ES-I3 (cell line): Measurements from ENCODE around the gene URB2.
"Not testable (repeated sequence)": the region's sequence is repeated elsewhere in the genome, so short reads cannot be mapped to it uniquely, and the experiment has no call there.

Experiments
- H3K36me3 ChIP-seq: 2 replicates; pipeline ENCODE4 v1.6.1; 2013; ENCODE audit warnings: mild to moderate bottlenecking, low read length, control low read depth, moderate library complexity; ENCODE audit not compliant: insufficient read depth
- H3K4me1 ChIP-seq: 2 replicates; pipeline ENCODE4 v1.6.1; 2013; ENCODE audit warnings: mild to moderate bottlenecking, control low read depth, low read length; ENCODE audit not compliant: insufficient read depth
- H3K9ac ChIP-seq: 2 replicates; pipeline ENCODE4 v1.6.1; 2013; ENCODE audit warnings: low read depth, mild to moderate bottlenecking, low read length, moderate library complexity
- H3K9me3 ChIP-seq: 2 replicates; pipeline ENCODE4 v1.6.1; 2013; ENCODE audit warnings: mild to moderate bottlenecking, low read length, moderate library complexity; ENCODE audit not compliant: control insufficient read depth, insufficient read depth

Gene URB2

DNA sequence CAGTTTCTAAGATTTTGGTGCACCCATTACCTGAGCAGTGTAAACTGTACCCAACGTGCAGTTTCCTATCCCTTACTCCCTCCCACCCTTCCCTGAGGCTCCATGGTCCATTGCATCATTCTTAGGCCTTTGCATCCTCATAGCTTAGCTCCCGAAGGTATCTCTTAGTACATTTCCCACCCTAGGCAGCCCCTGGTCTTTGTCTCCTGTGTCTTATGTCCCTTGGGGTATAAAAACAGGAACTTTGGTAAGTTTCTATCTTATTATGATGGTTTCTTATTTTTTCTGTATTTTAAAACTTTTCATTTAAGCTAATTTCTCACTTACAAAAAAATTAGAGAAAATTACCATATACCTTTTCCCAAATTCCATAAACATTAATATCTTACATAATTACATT is 78.1 kb downstream of the URB2 start:
- Histone ChIP-seq H3K9ac (no peak overlapping the region), H3K9me3 (peaks cover 5% of the 10 kb centered on the region; the same call in 1 of the 2 replicates), H3K4me1 (no peaks in the 10 kb centered on the region), H3K36me3 (no peaks in the 10 kb centered on the region)

- H3K4me1 ChIP-seq, H3K9me3 ChIP-seq, H3K9ac ChIP-seq, H3K36me3 ChIP-seq: not testable (repeated sequence)
Measured at GRCh38 chr1:229705152-229705551, 79.1 kb downstream of the URB2 start.

DNA sequence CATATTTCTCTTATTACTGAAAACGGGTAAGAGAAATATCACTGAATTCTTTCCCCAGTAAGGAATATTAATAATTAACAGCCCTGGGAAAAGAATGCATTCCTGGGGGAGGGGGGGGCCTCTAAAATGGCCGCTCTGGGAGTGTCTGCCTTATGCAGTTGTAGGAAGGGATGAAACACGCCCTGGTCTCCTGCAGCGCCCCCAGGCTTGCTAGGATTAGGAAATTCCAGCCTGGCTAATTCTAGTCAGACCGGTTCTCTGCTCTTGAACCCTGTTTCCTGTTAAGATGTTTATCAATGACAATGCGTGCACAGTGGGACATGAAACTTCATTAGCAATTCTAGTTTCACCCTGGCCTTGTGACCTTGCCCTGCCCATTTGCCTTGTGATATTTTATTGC is 81.1 kb downstream of the URB2 start:
- not testable (repeated sequence) for H3K36me3 ChIP-seq, H3K4me1 ChIP-seq, H3K9me3 ChIP-seq, H3K9ac ChIP-seq

DNA sequence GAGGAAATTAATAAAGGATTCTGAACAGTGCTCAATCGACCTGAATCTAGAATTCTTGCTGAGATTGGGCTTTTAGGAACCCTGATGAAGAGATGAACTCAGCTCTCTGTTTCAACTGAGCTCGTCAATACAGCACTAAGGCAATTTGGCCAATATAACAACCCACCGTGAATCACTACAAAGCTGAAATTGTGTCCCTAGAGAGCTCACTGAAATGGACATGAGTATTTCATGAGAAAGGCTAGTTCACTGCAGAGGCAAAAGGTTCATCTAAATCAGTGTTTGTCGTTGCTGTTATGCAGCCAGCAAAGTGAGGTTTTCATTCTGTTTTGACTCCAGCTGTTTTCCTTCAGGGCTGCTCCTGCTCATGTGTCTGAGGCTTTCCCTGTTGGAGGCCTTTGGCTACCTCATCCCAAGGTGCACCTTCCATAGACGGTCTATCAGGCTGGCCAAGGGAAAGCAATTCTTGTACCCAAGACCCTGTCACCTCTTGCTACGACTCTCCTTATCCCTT is 83.5 kb downstream of the URB2 start:
- Histone ChIP-seq H3K4me1 (no peaks in the 10 kb centered on the region), H3K9me3 (peaks cover 5% of the 10 kb centered on the region; the same call in 1 of the 2 replicates), H3K36me3 (no peaks in the 10 kb centered on the region), H3K9ac (no peak overlapping the region)
